Measurements from ENCODE around the gene TLCD1. TPM values are rescaled to one million over a fixed set of nuclear protein-coding genes. Genes with fewer than 3 reads are reported as not detected.

The TLCD1 gene
- total and polyA plus RNA-seq, 2 donors from 2014 or later, result 25.3 to 30.0 TPM

DNA sequence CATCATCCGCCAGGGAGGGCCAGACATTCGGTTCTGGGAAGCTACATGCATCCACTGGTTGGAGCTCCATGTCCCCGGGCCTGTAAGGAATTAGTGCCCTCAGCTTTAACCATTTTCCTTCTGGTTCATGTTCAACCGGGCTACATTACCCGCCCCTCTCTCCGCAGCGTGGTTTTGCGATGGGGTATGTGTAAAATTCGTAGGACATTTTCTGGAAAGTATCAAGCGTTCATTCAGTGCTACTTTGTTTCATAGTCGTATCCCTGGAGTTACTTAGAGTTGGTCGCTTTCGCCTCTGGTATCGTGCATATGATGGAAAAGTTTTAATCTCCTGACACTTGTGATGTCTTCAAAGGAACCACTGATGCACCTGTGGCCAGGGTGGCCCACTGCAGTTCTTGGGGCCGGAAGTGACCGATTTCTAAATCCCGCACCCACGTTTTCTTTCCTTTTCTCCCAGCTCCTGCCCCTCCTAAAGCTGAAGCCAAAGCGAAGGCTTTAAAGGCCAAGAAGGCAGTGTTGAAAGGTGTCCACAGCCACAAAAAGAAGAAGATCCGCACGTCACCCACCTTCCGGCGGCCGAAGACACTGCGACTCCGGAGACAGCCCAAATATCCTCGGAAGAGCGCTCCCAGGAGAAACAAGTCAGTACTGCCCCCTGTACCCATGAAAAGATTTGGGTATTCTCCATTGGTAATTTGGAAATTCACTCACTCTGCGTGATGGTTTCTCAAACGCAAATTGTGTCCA is 5.6 kb downstream of the TLCD1 start:
- H3K9ac ChIP-seq (ENCODE audit: low read length in 3 of 3), result peak overlapping the region; percentile 87 to 95 (median 87)
- DNase-seq, result no peak
- no peak for FAIRE-seq
- intact Hi-C loops (cut with DNase I), result no loop called here
- H3K27me3 ChIP-seq (ENCODE audit: control insufficient read depth, insufficient read depth, low read length), result no peaks in the 10 kb centered on the region
- peak overlapping the region; percentile 92 to 99 (median 96) for H3K4me3 ChIP-seq (ENCODE audit: low read length in 3 of 3)
- TF ChIP-seq, protein P1, sequence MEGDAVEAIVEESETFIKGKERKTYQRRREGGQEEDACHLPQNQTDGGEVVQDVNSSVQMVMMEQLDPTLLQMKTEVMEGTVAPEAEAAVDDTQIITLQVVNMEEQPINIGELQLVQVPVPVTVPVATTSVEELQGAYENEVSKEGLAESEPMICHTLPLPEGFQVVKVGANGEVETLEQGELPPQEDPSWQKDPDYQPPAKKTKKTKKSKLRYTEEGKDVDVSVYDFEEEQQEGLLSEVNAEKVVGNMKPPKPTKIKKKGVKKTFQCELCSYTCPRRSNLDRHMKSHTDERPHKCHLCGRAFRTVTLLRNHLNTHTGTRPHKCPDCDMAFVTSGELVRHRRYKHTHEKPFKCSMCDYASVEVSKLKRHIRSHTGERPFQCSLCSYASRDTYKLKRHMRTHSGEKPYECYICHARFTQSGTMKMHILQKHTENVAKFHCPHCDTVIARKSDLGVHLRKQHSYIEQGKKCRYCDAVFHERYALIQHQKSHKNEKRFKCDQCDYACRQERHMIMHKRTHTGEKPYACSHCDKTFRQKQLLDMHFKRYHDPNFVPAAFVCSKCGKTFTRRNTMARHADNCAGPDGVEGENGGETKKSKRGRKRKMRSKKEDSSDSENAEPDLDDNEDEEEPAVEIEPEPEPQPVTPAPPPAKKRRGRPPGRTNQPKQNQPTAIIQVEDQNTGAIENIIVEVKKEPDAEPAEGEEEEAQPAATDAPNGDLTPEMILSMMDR (IDR thresholded peaks at IDR 0.05; ENCODE audit: borderline replicate concordance, extremely low read depth, insufficient read depth), result no peak
- peak overlapping the region; percentile 92 to 93 for H3K27ac ChIP-seq (ENCODE audit: low read depth in 2 of 2, low read length in 2 of 2)
- H3K4me1 ChIP-seq (ENCODE audit: control insufficient read depth in 2 of 3, insufficient read depth in 2 of 3, low read depth in 1 of 3, low read length in 3 of 3), result peaks cover 6 to 43% (median 18%) of the 10 kb centered on the region in 3 donors
- H3K9me3 ChIP-seq (ENCODE audit: control insufficient read depth in 2 of 3, insufficient read depth in 1 of 3, low read length in 3 of 3), result no peaks in the 10 kb centered on the region
- peaks cover 8 to 27% (median 16%) of the 10 kb centered on the region in 3 donors for H3K36me3 ChIP-seq (ENCODE audit: control insufficient read depth in 2 of 3, insufficient read depth in 3 of 3, low read length in 3 of 3)

DNA sequence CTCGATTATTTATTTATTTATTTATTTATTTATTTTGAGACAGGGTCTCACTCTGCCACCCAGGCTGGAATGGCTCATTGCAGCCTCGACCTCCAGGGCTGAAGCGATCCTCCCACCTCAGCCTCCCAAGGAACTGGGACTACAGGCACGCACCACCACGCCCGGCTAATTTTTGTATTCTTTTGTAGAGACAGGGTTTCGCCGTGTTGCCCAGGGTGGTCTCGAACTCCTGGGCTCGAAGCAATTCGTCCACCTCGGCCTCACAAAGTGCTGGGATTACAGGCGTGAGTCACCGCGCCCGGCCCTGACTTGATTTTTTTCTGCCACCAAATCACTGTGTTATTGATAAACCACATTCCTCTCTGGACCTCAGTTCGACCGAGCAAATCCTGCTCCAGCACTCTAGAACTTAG is 7.0 kb downstream of the TLCD1 start:
- DNase-seq (peak in 1 of 5 donors; percentile 20), FAIRE-seq (no peak)
- Histone ChIP-seq H3K36me3 (ENCODE audit: control insufficient read depth in 2 of 3, insufficient read depth in 3 of 3, low read length in 3 of 3) (peaks cover 8 to 32% (median 21%) of the 10 kb centered on the region in 3 donors), H3K9me3 (ENCODE audit: control insufficient read depth in 2 of 3, insufficient read depth in 1 of 3, low read length in 3 of 3) (no peaks in the 10 kb centered on the region), H3K27me3 (ENCODE audit: control insufficient read depth, insufficient read depth, low read length) (no peaks in the 10 kb centered on the region), H3K4me3 (ENCODE audit: low read length in 3 of 3) (peak overlapping the region; percentile 70 to 99 (median 73)), H3K9ac (ENCODE audit: low read length in 3 of 3) (peak overlapping the region; percentile 71 to 95 (median 85)), H3K27ac (ENCODE audit: low read depth in 2 of 2, low read length in 2 of 2) (peak overlapping the region; percentile 91 to 93), H3K4me1 (ENCODE audit: control insufficient read depth in 2 of 3, insufficient read depth in 2 of 3, low read depth in 1 of 3, low read length in 3 of 3) (peaks cover 6 to 37% (median 18%) of the 10 kb centered on the region in 3 donors)
- TF ChIP-seq, protein P1 (IDR thresholded peaks at IDR 0.05; ENCODE audit: borderline replicate concordance, extremely low read depth, insufficient read depth), result no peak
- intact Hi-C loops (cut with DNase I), result no loop called here

DNA sequence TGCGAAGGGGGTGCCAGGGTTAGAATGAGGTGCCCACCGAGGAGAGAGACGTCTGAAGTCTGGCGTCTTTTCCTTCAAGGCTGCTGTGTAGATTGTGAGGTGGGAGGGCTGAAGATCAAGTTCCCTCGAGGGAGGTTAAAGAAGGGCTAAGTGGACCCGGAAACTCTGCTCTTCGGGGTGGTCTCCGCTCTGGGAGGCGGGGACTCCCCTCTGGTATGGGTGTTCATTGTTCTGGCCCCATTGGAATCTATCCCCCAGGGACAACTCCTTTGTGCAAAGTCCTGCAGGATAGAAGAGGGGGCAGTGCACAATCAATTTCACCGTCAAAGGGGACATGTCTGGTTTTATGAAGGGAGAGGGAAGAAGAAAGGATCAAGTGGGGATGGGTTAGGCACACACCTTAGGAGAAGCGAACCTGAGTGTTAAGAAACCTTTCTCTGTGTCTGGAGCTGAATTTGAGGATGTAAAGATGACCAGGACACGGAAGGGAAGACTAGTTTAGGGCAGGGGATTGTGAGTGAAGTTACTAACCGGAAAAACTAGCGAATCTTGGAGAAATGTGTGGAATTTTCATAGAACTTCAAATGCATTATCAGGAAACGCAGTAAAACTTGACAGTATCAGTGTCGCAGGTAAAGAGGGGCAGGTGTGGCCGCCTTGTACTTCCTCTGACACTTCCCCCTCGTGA is 7.6 kb downstream of the TLCD1 start:
- H3K9ac ChIP-seq (ENCODE audit: low read length in 3 of 3), result peak overlapping the region; percentile 27 to 69 (median 30)
- H3K27ac ChIP-seq (ENCODE audit: low read depth in 2 of 2, low read length in 2 of 2), result peak overlapping the region; percentile 81 to 91
- H3K36me3 ChIP-seq (ENCODE audit: control insufficient read depth in 2 of 3, insufficient read depth in 3 of 3, low read length in 3 of 3), result peaks cover 6 to 29% (median 20%) of the 10 kb centered on the region in 3 donors
- intact Hi-C loops (cut with DNase I), result no loop called here
- H3K4me1 ChIP-seq (ENCODE audit: control insufficient read depth in 2 of 3, insufficient read depth in 2 of 3, low read depth in 1 of 3, low read length in 3 of 3), result peaks cover 6 to 37% (median 18%) of the 10 kb centered on the region in 3 donors
- no peaks in the 10 kb centered on the region for H3K9me3 ChIP-seq (ENCODE audit: control insufficient read depth in 2 of 3, insufficient read depth in 1 of 3, low read length in 3 of 3)
- no peak for FAIRE-seq
- DNase-seq, result peak in 3 of 5 donors; percentile 78 to 90 (median 89)
- peak overlapping the region; percentile 66 to 73 (median 70) for H3K4me3 ChIP-seq (ENCODE audit: low read length in 3 of 3)
- TF ChIP-seq, protein P1 (IDR thresholded peaks at IDR 0.05; ENCODE audit: borderline replicate concordance, extremely low read depth, insufficient read depth), result no peak
- no peaks in the 10 kb centered on the region for H3K27me3 ChIP-seq (ENCODE audit: control insufficient read depth, insufficient read depth, low read length)

Data from kidney (tissue), 14 donors.